Lower leg skin (tissue), 3 donors: Measurements from ENCODE around the gene KBTBD12.

Experiments used
- CTCF ChIP-seq, 3 donors: fragments of 450-650 bp; IDR thresholded peaks; one replicate each; pipeline ENCODE4 v1.5.1; 2016; ENCODE audit warnings: antibody characterized with exemption in 3 of 3, mild to moderate bottlenecking in 3 of 3, moderate library complexity in 2 of 3
- POLR2A ChIP-seq, 2 donors: fragments of 450-650 bp; IDR thresholded peaks; one replicate each; pipeline ENCODE4 v1.6.1; 2016 to 2017; ENCODE audit warnings: antibody characterized with exemption in 2 of 2, mild to moderate bottlenecking in 1 of 2, moderate library complexity in 1 of 2

- TF ChIP-seq CTCF (IDR thresholded peaks at IDR 0.05) (no peak), POLR2A (IDR thresholded peaks at IDR 0.05) (no peak)
Observed at GRCh38 chr3:128007033-128007424, 92.0 kb downstream of the KBTBD12 start.
